IMR-90 (cell line): ENCODE data around the gene ARID4B. TPM values are rescaled to one million over a fixed set of nuclear protein-coding genes. Genes with fewer than 3 reads are reported as not detected.

Source experiments
- ATAC-seq: fragments of 200-7000 bp; cut with Tn5 transposase; 2 replicates; pipeline ENCODE4 v1.9.1; 2020; ENCODE audit warnings: low read depth, mild to moderate bottlenecking, moderate library complexity
- BruUV-seq: library from RNA; stranded (reverse); fragments of 400-500 nt; replicated peaks from 2 replicates; lab custom pipeline; 2021; lab: Mats Ljungman, UMichigan
- CTCF ChIA-PET: fragments of 300-600 bp; formaldehyde crosslinking; extraction: SDS; loops from one replicate; lab custom pipeline; 2021; ENCODE audit warnings: antibody characterized with exemption; lab: Yijun Ruan, JAX
- POLR2A ChIA-PET: fragments of 300-600 bp; sonication (Branson Sonifier 250); formaldehyde crosslinking; loops from one replicate; lab custom pipeline; 2022; ENCODE audit warnings: antibody characterized with exemption; ENCODE audit not compliant: unreplicated experiment; lab: Charles Lee
- DNase-seq: peaks from one replicate; pipeline ENCODE4 v3.0.0; 2013
- H2AFZ ChIP-seq: replicated peaks from 2 replicates; pipeline ENCODE3; 2013; ENCODE audit warnings: low read length, mild to moderate bottlenecking; ENCODE audit not compliant: poor library complexity
- H2AK5ac ChIP-seq: 2 replicates; pipeline ENCODE4 v1.6.1; 2013; ENCODE audit warnings: low read depth, low read length, inconsistent platforms
- H2AK9ac ChIP-seq: replicated peaks from 2 replicates; pipeline ENCODE3; 2013; ENCODE audit warnings: mild to moderate bottlenecking, low read depth, low read length, moderate library complexity; ENCODE audit not compliant: poor library complexity
- H2BK120ac ChIP-seq: 2 replicates; pipeline ENCODE4 v1.6.1; 2013; ENCODE audit warnings: low read depth, low read length, inconsistent platforms
- H2BK15ac ChIP-seq: 3 replicates; pipeline ENCODE4 v1.6.1; 2013; ENCODE audit warnings: low read depth, low read length, inconsistent platforms
- H2BK20ac ChIP-seq: 2 replicates; pipeline ENCODE4 v1.6.1; 2013; ENCODE audit warnings: low read depth, mild to moderate bottlenecking, inconsistent platforms, low read length, moderate library complexity
- H2BK5ac ChIP-seq: 2 replicates; pipeline ENCODE4 v1.6.1; 2013; ENCODE audit warnings: mild to moderate bottlenecking, low read depth, low read length, inconsistent platforms; ENCODE audit not compliant: poor library complexity, severe bottlenecking
- H3K14ac ChIP-seq: replicated peaks from 2 replicates; pipeline ENCODE4 v1.6.1; 2013; ENCODE audit warnings: low read depth, low read length, inconsistent platforms
- H3K18ac ChIP-seq: 2 replicates; pipeline ENCODE4 v1.6.1; 2013; ENCODE audit warnings: low read depth, low read length, control low read depth
- H3K23ac ChIP-seq: 2 replicates; pipeline ENCODE4 v1.6.1; 2013; ENCODE audit warnings: low read depth, low read length, inconsistent platforms
- H3K27ac ChIP-seq: 2 replicates; pipeline ENCODE4 v1.5.1; 2013; ENCODE audit warnings: mild to moderate bottlenecking, control low read depth, low read length; ENCODE audit not compliant: insufficient read depth
- H3K27me3 ChIP-seq: 2 replicates; pipeline ENCODE4 v1.6.1; 2013; ENCODE audit warnings: low read length; ENCODE audit not compliant: control insufficient read depth, insufficient read depth
- H3K36me3 ChIP-seq: 2 replicates; pipeline ENCODE4 v1.6.1; 2013; ENCODE audit warnings: low read length, mixed read lengths; ENCODE audit not compliant: control insufficient read depth, insufficient read depth
- H3K4ac ChIP-seq: 2 replicates; pipeline ENCODE4 v1.6.1; 2013; ENCODE audit warnings: low read depth, low read length, inconsistent platforms
- H3K4me1 ChIP-seq: 2 replicates; pipeline ENCODE4 v1.6.1; 2013; ENCODE audit warnings: low read length, mixed read lengths; ENCODE audit not compliant: control insufficient read depth, insufficient read depth
- H3K4me2 ChIP-seq: 2 replicates; pipeline ENCODE4 v1.6.1; 2013; ENCODE audit warnings: low read depth, mild to moderate bottlenecking, control low read depth, low read length, moderate library complexity
- H3K4me3 ChIP-seq: 2 replicates; pipeline ENCODE4 v1.5.1; 2013; ENCODE audit warnings: low read depth, mild to moderate bottlenecking, control low read depth, low read length, moderate library complexity; ENCODE audit not compliant: insufficient read depth
- H3K56ac ChIP-seq: 2 replicates; pipeline ENCODE4 v1.6.1; 2013; ENCODE audit warnings: low read length, inconsistent platforms; ENCODE audit not compliant: insufficient read depth; ENCODE audit errors: extremely low read depth
- H3K79me1 ChIP-seq, 2 experiments: 2 replicates each; pipeline ENCODE4 v1.6.1; 2013; ENCODE audit warnings: low read length in 2 of 2, inconsistent platforms in 1 of 2, low read depth in 1 of 2
- H3K9ac ChIP-seq: 2 replicates; pipeline ENCODE4 v1.6.1; 2013; ENCODE audit warnings: low read depth, low read length, control low read depth
- H3K9me1 ChIP-seq: 2 replicates; pipeline ENCODE4 v1.6.1; 2013; ENCODE audit warnings: low read length, inconsistent platforms; ENCODE audit not compliant: insufficient read depth
- H3K9me3 ChIP-seq: 2 replicates; pipeline ENCODE4 v1.6.1; 2013; ENCODE audit warnings: low read length; ENCODE audit not compliant: control insufficient read depth, insufficient read depth
- H4K20me1 ChIP-seq: 2 replicates; pipeline ENCODE4 v1.6.1; 2013; ENCODE audit warnings: low read length, inconsistent platforms; ENCODE audit not compliant: insufficient read depth
- H4K5ac ChIP-seq: 2 replicates; pipeline ENCODE4 v1.6.1; 2013; ENCODE audit warnings: mild to moderate bottlenecking, low read depth, low read length, control low read depth
- H4K8ac ChIP-seq, 2 experiments: 2 replicates each; pipeline ENCODE4 v1.6.1; 2013; ENCODE audit warnings: low read depth in 2 of 2, low read length in 2 of 2, control low read depth in 1 of 2, inconsistent platforms in 1 of 2
- H4K91ac ChIP-seq: 2 replicates; pipeline ENCODE4 v1.6.1; 2013; ENCODE audit warnings: low read depth, low read length, inconsistent platforms; ENCODE audit not compliant: insufficient read depth
- BHLHE40 ChIP-seq: fragments of 150-350 bp; IDR thresholded peaks from 2 replicates; pipeline ENCODE4 v1.6.1; 2016; ENCODE audit warnings: mild to moderate bottlenecking, low read depth, low read length
- CEBPB ChIP-seq: IDR thresholded peaks from 2 replicates; pipeline ENCODE4 v1.6.1; 2012; ENCODE audit warnings: low read depth, low read length, improper control_type of control experiment
- CHD1 ChIP-seq: IDR thresholded peaks from 2 replicates; pipeline ENCODE4 v1.6.1; 2012; ENCODE audit warnings: low read depth, low read length, improper control_type of control experiment
- CTCF ChIP-seq: conservative IDR thresholded peaks from 2 replicates; pipeline ENCODE4 v1.5.1; 2012; ENCODE audit warnings: mild to moderate bottlenecking, low read depth, low read length, improper control_type of control experiment
- FOS ChIP-seq: fragments of 150-350 bp; IDR thresholded peaks from 2 replicates; pipeline ENCODE4 v1.6.1; 2016; ENCODE audit warnings: low read depth, low read length
- MAFK ChIP-seq: IDR thresholded peaks from 2 replicates; pipeline ENCODE4 v1.6.1; 2012; ENCODE audit warnings: low read depth, low read length, improper control_type of control experiment
- MAZ ChIP-seq: IDR thresholded peaks from 2 replicates; pipeline ENCODE4 v1.6.1; 2012; ENCODE audit warnings: low read depth, mild to moderate bottlenecking, low read length, improper control_type of control experiment, moderate library complexity, borderline replicate concordance
- MXI1 ChIP-seq: IDR thresholded peaks from 2 replicates; pipeline ENCODE4 v1.6.1; 2012; ENCODE audit warnings: low read depth, mild to moderate bottlenecking, low read length, moderate library complexity, borderline replicate concordance
- NFE2L2 ChIP-seq: fragments of 150-350 bp; IDR thresholded peaks from 2 replicates; pipeline ENCODE4 v1.6.1; 2016; ENCODE audit warnings: low read depth, mild to moderate bottlenecking, low read length
- POLR2A ChIP-seq: IDR thresholded peaks from 2 replicates; pipeline ENCODE4 v1.6.1; 2012; ENCODE audit warnings: mild to moderate bottlenecking, low read depth, low read length
- RAD21 ChIP-seq: IDR thresholded peaks from 2 replicates; pipeline ENCODE4 v1.6.1; 2012; ENCODE audit warnings: low read length, improper control_type of control experiment
- RCOR1 ChIP-seq: IDR thresholded peaks from 2 replicates; pipeline ENCODE4 v1.6.1; 2012; ENCODE audit warnings: mild to moderate bottlenecking, low read length, improper control_type of control experiment; ENCODE audit not compliant: insufficient replicate concordance
- RFX5 ChIP-seq: IDR thresholded peaks from 2 replicates; pipeline ENCODE4 v1.8.0; 2012; ENCODE audit warnings: low read depth, mild to moderate bottlenecking, low read length, moderate library complexity
- SMC3 ChIP-seq: fragments of 150-350 bp; IDR thresholded peaks from 2 replicates; pipeline ENCODE4 v1.6.1; 2016; ENCODE audit warnings: low read depth, mild to moderate bottlenecking, antibody characterized with exemption, low read length, moderate library complexity
- WGBS, 2 experiments: methylation state at CpG; one replicate each; pipeline versions ENCODE4 v1.1.5 to v1.1.7; 2013; ENCODE audit warnings: missing lambda C conversion rate in 2 of 2; ENCODE audit not compliant: insufficient read length in 1 of 2; ENCODE audit errors: extremely low coverage in 2 of 2; 5-methylcytosine and 5-hydroxymethylcytosine counted together
- dilution Hi-C: fragments of 300-500 bp; cut with HindIII; formaldehyde crosslinking; loops from one replicate; pipeline ENCODE4 v1.14.3; 2018; ENCODE audit warnings: low sequenced_read_pairs; ENCODE audit not compliant: unreplicated experiment
- in situ Hi-C: fragments of 300-500 bp; cut with MboI; formaldehyde crosslinking; loops from 3 replicates; pipeline ENCODE4 v1.14.3; 2019; ENCODE audit warnings: low sequenced_read_pairs, inconsistent platforms, mixed read lengths
- intact Hi-C: fragments of 100-400 bp; cut with micrococcal nuclease; formaldehyde crosslinking; loops from 2 replicates; pipeline ENCODE4 v1.10.0; 2022
- polyA plus RNA-seq, 3 experiments: library from polyadenylated mRNA; depleted of rRNA; stranded (reverse); fragments of >200 nt; gene quantifications; 2 replicates each; pipeline ENCODE4 v1.2.3, GENCODE V29; 2012; ENCODE audit warnings: low replicate concordance in 1 of 3
- total RNA-seq: library from RNA; depleted of rRNA; stranded (reverse); fragments of >200 nt; gene quantifications from 2 replicates; pipeline ENCODE4 v1.2.3, GENCODE V29; 2012
- TF ChIP-seq, protein P1 (sequence below): fragments of 150-350 bp; IDR thresholded peaks from 2 replicates; pipeline ENCODE4 v1.6.1; 2017; ENCODE audit warnings: mild to moderate bottlenecking, antibody characterized with exemption, low read length, low read depth

ARID4B gene
- total and polyA plus RNA-seq, 2 of the 4 experiments (the other 2 are of a cell fraction) = 8.5 to 16.0 TPM

- in situ Hi-C loops = no loop called here
- Histone ChIP-seq H3K56ac (no peak overlapping the region), H4K91ac (no peak overlapping the region), H2BK15ac (no peak overlapping the region), H3K4me3 (no peak overlapping the region), H3K23ac (no peak overlapping the region), H3K9me1 (0 out of 2 replicates have a peak, but pooled peaks cover 3% of the 10 kb centered on the region), H3K18ac (no peak overlapping the region), H2BK20ac (no peak overlapping the region), H3K4me1 (no peaks in the 10 kb centered on the region), H3K4me2 (no peak overlapping the region), H3K79me1 (peaks cover 13 to 48% of the 10 kb centered on the region in 2 experiments), H3K9ac (no peak overlapping the region), H3K14ac (no peak overlapping the region), H3K36me3 (peaks cover 9% of the 10 kb centered on the region), H2AK5ac (no peak overlapping the region), H4K20me1 (no peaks in the 10 kb centered on the region), H3K27ac (no peak overlapping the region), H4K8ac (no peak overlapping the region), H3K4ac (no peak overlapping the region), H2AFZ (no peak overlapping the region), H4K5ac (no peak overlapping the region), H2BK120ac (no peak overlapping the region), H2BK5ac (no peak overlapping the region), H3K9me3 (no peaks in the 10 kb centered on the region), H3K27me3 (no peaks in the 10 kb centered on the region), H2AK9ac (no peak overlapping the region)
- intact Hi-C loops = no loop called here
- TF ChIP-seq RFX5 (no peak), FOS (no peak), CTCF (no peak), SMC3 (no peak), MXI1 (no peak), NFE2L2 (no peak), MAFK (no peak), RCOR1 (no peak), RAD21 (no peak), POLR2A (no peak), BHLHE40 (no peak), MAZ (no peak), CEBPB (no peak), CHD1 (no peak)
- TF ChIP-seq, protein P1, sequence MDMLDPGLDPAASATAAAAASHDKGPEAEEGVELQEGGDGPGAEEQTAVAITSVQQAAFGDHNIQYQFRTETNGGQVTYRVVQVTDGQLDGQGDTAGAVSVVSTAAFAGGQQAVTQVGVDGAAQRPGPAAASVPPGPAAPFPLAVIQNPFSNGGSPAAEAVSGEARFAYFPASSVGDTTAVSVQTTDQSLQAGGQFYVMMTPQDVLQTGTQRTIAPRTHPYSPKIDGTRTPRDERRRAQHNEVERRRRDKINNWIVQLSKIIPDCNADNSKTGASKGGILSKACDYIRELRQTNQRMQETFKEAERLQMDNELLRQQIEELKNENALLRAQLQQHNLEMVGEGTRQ = no peak
- dilution Hi-C loops = no loop called here
- POLR2A ChIA-PET = no interaction called here
- DNase-seq (no peak), ATAC-seq (no peak)
- BruUV-seq = no TSS peak
- CTCF ChIA-PET = interaction anchor here (0.6 kb wide), 1 partner anchor 41 kb away, joined by 5 read pairs; no protein-coding TSS in a partner anchor
- WGBS, 2 experiments = 100% methylated on average over 2 of the region's 6 CpGs; no CpG with 5 or more reads in 1 of the 2 experiments
Observed at GRCh38 chr1:235375919-235376605, 48.1 kb upstream of the ARID4B start.
